Choroid plexus epithelial cell (primary cell): ENCODE results near the gene PAM16.

Experiments used
- DNase-seq: peaks from one replicate; pipeline ENCODE4 v3.0.0-alpha.2; 2010; ENCODE audit warnings: low read depth
- H3K4me3 ChIP-seq: 2 replicates; pipeline ENCODE4 v1.5.1; 2011; ENCODE audit warnings: low read depth, mild to moderate bottlenecking, control low read depth, low read length, moderate library complexity
- TF ChIP-seq, protein P1 (sequence below): conservative IDR thresholded peaks from 2 replicates; pipeline ENCODE4 v1.5.1; 2011; ENCODE audit warnings: low read depth, mild to moderate bottlenecking, control low read depth, inconsistent platforms, low read length, moderate library complexity

PAM16 gene

DNA sequence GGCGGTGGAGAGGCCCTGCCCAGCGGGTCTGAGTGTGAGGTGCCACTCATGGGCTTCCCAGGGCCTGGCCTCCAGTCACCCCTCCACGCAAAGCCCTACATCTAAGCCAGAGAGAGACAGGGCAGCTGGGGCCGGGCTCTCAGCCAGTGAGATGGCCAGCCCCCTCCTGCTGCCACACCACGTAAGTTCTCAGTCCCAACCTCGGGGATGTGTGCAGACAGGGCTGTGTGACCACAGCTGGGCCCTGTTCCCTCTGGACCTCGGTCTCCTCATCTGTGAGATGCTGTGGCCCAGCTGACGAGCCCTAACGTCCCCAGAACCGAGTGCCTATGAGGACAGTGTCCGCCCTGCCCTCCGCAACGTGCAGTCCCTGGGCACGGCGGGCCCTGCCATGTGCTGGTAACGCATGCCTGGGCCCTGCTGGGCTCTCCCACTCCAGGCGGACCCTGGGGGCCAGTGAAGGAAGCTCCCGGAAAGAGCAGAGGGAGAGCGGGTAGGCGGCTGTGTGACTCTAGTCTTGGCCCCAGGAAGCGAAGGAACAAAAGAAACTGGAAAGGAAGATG lies 31.8 kb upstream of the PAM16 start:
- DNase-seq = no peak
- no peak overlapping the region for H3K4me3 ChIP-seq
- TF ChIP-seq, protein P1, sequence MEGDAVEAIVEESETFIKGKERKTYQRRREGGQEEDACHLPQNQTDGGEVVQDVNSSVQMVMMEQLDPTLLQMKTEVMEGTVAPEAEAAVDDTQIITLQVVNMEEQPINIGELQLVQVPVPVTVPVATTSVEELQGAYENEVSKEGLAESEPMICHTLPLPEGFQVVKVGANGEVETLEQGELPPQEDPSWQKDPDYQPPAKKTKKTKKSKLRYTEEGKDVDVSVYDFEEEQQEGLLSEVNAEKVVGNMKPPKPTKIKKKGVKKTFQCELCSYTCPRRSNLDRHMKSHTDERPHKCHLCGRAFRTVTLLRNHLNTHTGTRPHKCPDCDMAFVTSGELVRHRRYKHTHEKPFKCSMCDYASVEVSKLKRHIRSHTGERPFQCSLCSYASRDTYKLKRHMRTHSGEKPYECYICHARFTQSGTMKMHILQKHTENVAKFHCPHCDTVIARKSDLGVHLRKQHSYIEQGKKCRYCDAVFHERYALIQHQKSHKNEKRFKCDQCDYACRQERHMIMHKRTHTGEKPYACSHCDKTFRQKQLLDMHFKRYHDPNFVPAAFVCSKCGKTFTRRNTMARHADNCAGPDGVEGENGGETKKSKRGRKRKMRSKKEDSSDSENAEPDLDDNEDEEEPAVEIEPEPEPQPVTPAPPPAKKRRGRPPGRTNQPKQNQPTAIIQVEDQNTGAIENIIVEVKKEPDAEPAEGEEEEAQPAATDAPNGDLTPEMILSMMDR = no peak

DNA sequence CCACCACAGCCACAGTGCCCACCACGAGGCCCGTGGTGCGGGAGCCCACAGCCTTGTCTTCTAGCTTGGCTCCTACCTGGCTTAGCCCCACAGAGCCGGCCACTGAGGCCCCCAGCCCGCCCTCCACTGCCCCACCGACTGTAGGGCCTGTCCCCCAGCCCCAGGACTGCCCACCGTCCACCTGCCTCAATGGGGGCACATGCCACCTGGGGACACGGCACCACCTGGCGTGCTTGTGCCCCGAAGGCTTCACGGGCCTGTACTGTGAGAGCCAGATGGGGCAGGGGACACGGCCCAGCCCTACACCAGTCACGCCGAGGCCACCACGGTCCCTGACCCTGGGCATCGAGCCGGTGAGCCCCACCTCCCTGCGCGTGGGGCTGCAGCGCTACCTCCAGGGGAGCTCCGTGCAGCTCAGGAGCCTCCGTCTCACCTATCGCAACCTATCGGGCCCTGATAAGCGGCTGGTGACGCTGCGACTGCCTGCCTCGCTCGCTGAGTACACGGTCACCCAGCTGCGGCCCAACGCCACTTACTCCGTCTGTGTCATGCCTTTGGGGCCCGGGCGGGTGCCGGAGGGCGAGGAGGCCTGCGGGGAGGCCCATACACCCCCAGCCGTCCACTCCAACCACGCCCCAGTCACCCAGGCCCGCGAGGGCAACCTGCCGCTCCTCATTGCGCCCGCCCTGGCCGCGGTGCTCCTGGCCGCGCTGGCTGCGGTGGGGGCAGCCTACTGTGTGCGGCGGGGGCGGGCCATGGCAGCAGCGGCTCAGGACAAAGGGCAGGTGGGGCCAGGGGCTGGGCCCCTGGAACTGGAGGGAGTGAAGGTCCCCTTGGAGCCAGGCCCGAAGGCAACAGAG lies 31.0 kb upstream of the PAM16 start:
- H3K4me3 ChIP-seq = no peak overlapping the region
- no peak for DNase-seq
- TF ChIP-seq, protein P1 = no peak

GRCh38 chr16:4381072-4381934 lies 30.2 kb upstream of the PAM16 start:
- no peak overlapping the region for H3K4me3 ChIP-seq
- TF ChIP-seq, protein P1 = no peak
- no peak for DNase-seq

DNA sequence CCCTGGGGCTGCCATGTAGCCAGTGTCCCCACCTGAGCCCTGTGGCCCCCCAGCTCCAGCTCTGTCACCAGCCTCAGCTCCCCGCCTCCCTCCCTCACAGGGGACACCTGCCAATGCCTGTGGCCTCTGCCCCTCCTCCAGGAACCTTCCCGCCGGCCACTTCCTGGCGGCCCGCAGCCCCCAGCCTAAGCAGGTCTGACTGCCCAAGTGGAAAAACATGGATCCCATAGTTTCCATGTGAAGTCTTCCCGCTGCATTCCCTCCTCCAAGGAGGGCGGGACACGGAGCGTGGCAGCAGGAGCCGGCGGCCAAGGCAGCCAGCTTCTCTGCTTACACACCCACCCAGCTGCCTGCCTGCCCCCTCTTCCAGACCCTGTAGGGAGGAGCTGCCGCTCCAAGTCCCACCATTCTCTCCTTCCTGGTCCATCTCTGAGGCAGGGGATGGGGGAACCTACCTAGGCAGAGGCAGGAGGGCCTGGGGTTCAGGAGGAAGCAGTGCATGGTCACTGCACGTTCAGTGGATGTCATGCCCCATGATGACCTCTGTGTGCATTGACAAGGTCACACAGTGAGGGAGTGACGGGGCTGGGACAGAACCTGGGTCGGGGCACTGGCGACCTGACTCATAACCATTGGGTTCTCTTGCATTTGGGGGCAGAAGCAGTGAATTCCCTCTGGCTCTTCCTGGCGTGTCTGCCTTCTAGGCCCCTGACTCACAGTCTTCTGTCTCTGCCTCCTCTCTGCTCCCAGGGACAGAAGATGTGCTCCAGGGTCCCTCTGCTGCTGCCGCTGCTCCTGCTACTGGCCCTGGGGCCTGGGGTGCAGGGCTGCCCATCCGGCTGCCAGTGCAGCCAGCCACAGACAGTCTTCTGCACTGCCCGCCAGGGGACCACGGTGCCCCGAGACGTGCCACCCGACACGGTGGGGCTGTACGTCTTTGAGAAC lies 29.3 kb upstream of the PAM16 start:
- TF ChIP-seq, protein P1 = no peak
- no peak overlapping the region for H3K4me3 ChIP-seq
- DNase-seq = no peak

GRCh38 chr16:4378999-4379690 lies 28.0 kb upstream of the PAM16 start:
- H3K4me3 ChIP-seq = no peak overlapping the region
- DNase-seq = no peak
- TF ChIP-seq, protein P1 = no peak

DNA sequence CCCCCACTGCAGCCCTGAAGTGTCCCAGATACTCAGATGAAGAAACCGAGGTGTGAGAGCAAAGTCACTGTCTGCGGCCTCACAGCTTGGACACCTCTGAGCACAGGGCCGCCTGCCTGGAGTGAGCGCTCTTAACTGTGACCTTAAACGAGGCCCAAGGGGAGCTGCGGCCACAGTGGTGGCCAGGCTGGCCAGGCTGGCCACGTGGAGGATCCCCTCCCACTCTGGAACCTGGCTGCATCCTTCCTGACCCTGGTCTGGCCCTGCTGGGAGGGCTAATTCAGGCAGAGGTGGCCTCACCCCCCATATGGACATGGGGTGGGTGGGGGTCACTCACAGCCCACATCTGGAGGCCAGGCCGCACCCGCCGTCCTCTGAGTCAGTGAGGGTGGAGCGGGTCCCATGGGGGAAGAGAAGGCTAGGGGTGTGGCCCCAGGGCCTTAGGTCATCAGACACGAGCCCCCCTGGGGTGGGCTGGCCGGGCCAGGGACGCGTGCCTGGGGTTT lies 27.1 kb upstream of the PAM16 start:
- TF ChIP-seq, protein P1 = no peak
- H3K4me3 ChIP-seq = no peak overlapping the region
- no peak for DNase-seq
